WTC11 (cell line): ENCODE measurements around the gene PSMD11.

ENCODE experiments used
- GTF2I ChIP-seq: fragments of 250-450 bp; sonication (Bioruptor Pico); conservative IDR thresholded peaks from 2 replicates; pipeline ENCODE4 v1.4.0; 2021; ENCODE audit warnings: mild to moderate bottlenecking
- NFE2L1 ChIP-seq: sonication (generic); formaldehyde crosslinking; IDR thresholded peaks from 2 replicates; pipeline ENCODE4 v1.8.1; 2023; ENCODE audit warnings: missing genetic modification reagents
- NR2C2 ChIP-seq: sonication (generic); formaldehyde crosslinking; IDR thresholded peaks from 2 replicates; pipeline ENCODE4 v1.8.0; 2022; ENCODE audit warnings: mild to moderate bottlenecking, missing genetic modification reagents
- TF ChIP-seq, protein P1 (sequence below): sonication (generic); formaldehyde crosslinking; IDR thresholded peaks from 2 replicates; pipeline ENCODE4 v1.8.0; 2023; ENCODE audit warnings: missing genetic modification reagents, mild to moderate bottlenecking, borderline replicate concordance
- TF ChIP-seq, protein P2 (sequence below): fragments of 250-450 bp; sonication (Bioruptor Pico); IDR thresholded peaks from 2 replicates; pipeline ENCODE4 v1.9.0; 2021; ENCODE audit warnings: mild to moderate bottlenecking

DNA sequence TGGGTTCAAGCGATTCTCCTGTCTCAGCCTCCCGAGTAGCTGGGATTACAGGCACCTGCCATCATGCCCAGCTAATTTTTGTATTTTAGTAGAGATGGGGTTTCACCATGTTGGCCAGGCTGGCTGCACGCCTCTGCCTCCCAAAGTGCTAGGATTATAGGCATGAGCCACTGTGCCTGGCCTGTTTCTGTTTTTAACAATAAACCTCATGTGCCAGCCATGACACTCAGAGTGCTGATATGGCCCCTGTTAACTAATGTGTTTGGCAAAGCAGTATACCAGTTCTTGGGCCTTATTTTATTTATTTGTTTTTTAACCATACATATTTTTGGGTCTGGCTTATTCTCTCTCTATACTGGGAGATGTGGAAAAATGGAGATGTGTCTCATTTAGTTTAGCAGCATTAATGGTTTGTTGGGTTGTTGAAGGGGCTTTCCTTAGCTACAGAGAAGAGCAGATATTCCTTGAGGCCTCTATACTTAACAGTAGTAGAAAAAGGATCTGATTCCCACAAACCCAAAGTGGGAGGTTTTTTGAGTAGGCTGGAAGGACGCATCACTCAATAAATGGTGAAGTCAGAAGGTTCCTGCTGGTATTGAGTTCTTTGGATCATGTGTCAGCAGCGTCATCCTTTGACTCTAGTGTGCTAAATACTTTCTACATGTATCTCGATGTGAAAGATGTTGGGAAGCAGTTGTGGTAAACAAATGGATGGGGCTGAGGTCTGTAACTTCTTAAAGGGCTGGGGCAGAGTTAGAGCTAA is 26.3 kb downstream of the PSMD11 start:
- TF ChIP-seq NFE2L1 (CRISPR knock-in tag) (no peak), NR2C2 (no peak), GTF2I (CRISPR knock-in tag) (no peak)
- TF ChIP-seq, protein P1, sequence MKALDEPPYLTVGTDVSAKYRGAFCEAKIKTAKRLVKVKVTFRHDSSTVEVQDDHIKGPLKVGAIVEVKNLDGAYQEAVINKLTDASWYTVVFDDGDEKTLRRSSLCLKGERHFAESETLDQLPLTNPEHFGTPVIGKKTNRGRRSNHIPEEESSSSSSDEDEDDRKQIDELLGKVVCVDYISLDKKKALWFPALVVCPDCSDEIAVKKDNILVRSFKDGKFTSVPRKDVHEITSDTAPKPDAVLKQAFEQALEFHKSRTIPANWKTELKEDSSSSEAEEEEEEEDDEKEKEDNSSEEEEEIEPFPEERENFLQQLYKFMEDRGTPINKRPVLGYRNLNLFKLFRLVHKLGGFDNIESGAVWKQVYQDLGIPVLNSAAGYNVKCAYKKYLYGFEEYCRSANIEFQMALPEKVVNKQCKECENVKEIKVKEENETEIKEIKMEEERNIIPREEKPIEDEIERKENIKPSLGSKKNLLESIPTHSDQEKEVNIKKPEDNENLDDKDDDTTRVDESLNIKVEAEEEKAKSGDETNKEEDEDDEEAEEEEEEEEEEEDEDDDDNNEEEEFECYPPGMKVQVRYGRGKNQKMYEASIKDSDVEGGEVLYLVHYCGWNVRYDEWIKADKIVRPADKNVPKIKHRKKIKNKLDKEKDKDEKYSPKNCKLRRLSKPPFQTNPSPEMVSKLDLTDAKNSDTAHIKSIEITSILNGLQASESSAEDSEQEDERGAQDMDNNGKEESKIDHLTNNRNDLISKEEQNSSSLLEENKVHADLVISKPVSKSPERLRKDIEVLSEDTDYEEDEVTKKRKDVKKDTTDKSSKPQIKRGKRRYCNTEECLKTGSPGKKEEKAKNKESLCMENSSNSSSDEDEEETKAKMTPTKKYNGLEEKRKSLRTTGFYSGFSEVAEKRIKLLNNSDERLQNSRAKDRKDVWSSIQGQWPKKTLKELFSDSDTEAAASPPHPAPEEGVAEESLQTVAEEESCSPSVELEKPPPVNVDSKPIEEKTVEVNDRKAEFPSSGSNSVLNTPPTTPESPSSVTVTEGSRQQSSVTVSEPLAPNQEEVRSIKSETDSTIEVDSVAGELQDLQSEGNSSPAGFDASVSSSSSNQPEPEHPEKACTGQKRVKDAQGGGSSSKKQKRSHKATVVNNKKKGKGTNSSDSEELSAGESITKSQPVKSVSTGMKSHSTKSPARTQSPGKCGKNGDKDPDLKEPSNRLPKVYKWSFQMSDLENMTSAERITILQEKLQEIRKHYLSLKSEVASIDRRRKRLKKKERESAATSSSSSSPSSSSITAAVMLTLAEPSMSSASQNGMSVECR = no peak
- TF ChIP-seq, protein P2, sequence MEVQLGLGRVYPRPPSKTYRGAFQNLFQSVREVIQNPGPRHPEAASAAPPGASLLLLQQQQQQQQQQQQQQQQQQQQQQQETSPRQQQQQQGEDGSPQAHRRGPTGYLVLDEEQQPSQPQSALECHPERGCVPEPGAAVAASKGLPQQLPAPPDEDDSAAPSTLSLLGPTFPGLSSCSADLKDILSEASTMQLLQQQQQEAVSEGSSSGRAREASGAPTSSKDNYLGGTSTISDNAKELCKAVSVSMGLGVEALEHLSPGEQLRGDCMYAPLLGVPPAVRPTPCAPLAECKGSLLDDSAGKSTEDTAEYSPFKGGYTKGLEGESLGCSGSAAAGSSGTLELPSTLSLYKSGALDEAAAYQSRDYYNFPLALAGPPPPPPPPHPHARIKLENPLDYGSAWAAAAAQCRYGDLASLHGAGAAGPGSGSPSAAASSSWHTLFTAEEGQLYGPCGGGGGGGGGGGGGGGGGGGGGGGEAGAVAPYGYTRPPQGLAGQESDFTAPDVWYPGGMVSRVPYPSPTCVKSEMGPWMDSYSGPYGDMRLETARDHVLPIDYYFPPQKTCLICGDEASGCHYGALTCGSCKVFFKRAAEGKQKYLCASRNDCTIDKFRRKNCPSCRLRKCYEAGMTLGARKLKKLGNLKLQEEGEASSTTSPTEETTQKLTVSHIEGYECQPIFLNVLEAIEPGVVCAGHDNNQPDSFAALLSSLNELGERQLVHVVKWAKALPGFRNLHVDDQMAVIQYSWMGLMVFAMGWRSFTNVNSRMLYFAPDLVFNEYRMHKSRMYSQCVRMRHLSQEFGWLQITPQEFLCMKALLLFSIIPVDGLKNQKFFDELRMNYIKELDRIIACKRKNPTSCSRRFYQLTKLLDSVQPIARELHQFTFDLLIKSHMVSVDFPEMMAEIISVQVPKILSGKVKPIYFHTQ (CRISPR knock-in tag) = no peak
